Measurements from ENCODE around the gene SRPK1.

SRPK1 gene

DNA sequence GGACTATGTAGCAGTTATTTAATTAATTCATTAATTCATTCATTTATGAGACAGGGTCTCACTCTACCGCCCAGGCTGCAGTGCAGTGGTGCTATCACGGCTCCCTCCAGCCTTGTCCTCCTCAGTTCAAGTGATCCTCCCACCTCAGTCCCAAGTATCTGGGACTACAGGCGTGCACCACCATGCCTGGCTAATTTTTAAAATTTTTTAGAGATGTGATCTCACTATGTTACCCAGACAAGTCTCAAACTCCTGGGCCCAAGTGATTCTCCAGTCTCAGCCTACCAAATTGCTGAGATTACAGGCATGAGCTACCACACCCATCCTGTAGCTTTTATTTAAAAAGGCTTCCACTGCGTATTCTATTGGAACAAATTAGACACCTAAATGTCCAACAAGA, 23.4 kb downstream of the SRPK1 start:
- FAIRE-seq (no peak), DNase-seq (ENCODE audit: insufficient read length, low spot score) (no peak)
- TF ChIP-seq, protein P1, sequence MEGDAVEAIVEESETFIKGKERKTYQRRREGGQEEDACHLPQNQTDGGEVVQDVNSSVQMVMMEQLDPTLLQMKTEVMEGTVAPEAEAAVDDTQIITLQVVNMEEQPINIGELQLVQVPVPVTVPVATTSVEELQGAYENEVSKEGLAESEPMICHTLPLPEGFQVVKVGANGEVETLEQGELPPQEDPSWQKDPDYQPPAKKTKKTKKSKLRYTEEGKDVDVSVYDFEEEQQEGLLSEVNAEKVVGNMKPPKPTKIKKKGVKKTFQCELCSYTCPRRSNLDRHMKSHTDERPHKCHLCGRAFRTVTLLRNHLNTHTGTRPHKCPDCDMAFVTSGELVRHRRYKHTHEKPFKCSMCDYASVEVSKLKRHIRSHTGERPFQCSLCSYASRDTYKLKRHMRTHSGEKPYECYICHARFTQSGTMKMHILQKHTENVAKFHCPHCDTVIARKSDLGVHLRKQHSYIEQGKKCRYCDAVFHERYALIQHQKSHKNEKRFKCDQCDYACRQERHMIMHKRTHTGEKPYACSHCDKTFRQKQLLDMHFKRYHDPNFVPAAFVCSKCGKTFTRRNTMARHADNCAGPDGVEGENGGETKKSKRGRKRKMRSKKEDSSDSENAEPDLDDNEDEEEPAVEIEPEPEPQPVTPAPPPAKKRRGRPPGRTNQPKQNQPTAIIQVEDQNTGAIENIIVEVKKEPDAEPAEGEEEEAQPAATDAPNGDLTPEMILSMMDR (IDR thresholded peaks at IDR 0.05; ENCODE audit: insufficient read depth, missing control alignments) = no peak

DNA sequence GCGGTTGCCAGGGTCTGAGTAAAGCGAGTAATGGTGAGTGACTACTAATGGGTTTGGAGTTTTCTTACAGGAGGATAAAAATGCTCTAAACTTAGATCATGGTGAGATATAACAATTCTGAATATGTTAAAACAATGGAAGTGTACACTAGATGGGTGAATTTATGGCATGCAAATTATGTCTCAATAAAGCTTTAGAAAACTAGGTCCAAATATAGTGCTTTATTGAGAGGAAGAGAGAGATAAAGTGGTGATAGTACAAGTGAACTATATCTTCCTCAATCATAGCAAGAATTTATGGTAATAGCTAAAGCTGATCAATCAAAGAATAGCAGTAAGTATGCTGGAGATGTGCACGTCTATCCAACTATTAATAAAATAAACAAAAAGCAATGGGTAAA, 23.9 kb downstream of the SRPK1 start:
- TF ChIP-seq, protein P1 (IDR thresholded peaks at IDR 0.05; ENCODE audit: insufficient read depth, missing control alignments) = no peak
- no peak for DNase-seq (ENCODE audit: insufficient read length, low spot score)
- no peak for FAIRE-seq

- TF ChIP-seq, protein P1 (IDR thresholded peaks at IDR 0.05; ENCODE audit: insufficient read depth, missing control alignments) = no peak
- DNase-seq (ENCODE audit: insufficient read length, low spot score) (no peak), FAIRE-seq (no peak)
Measured at GRCh38 chr6:35896228-35896627, 24.7 kb downstream of the SRPK1 start.

- FAIRE-seq (no peak), DNase-seq (ENCODE audit: insufficient read length, low spot score) (no peak)
- TF ChIP-seq, protein P1 (IDR thresholded peaks at IDR 0.05; ENCODE audit: insufficient read depth, missing control alignments) = no peak
Measured at GRCh38 chr6:35895560-35895959, 25.3 kb downstream of the SRPK1 start.

- no peak for FAIRE-seq
- TF ChIP-seq, protein P1 (IDR thresholded peaks at IDR 0.05; ENCODE audit: insufficient read depth, missing control alignments) = no peak
- no peak for DNase-seq (ENCODE audit: insufficient read length, low spot score)
Measured at GRCh38 chr6:35894776-35895175, 26.1 kb downstream of the SRPK1 start.

DNA sequence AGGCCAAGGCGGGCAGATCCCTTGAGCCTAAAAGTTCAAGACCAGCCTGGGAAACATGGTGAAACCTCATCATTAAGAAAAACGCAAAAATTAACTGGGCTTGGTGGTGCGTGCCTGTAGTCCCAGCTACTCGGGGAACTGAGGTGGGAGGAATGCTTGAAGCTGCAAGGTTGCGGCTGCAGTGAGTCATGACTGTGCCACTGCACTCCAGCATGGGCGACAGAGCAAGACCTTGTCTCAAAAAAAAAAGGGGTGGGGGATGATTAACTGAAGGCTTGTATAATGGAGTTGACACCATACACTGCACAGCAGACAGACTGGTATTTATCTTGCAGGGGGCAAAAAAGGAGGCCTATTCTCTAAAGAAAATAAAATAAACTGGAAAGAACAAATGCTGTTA, 27.7 kb downstream of the SRPK1 start:
- no peak for FAIRE-seq
- no peak for DNase-seq (ENCODE audit: insufficient read length, low spot score)
- TF ChIP-seq, protein P1 (IDR thresholded peaks at IDR 0.05; ENCODE audit: insufficient read depth, missing control alignments) = no peak

GRCh38 chr6:35892482-35892881, 28.4 kb downstream of the SRPK1 start:
- no peak for FAIRE-seq

More at GRCh38 chr6:35892482-35892881, 28.4 kb downstream of the SRPK1 start:
- no peak for DNase-seq (ENCODE audit: insufficient read length, low spot score)
- TF ChIP-seq, protein P1 (IDR thresholded peaks at IDR 0.05; ENCODE audit: insufficient read depth, missing control alignments) = no peak

Data from D721Med (cell line).